ENCODE results near the gene SNAPC4. TPM values are rescaled to one million over a fixed set of nuclear protein-coding genes. Genes with fewer than 3 reads are reported as not detected.

SNAPC4 gene
- total and polyA plus RNA-seq, 2 of the 8 experiments (the other 6 are each of a cell fraction or from before 2014, with no cell fraction given), result 6.9 to 18.1 TPM

DNA sequence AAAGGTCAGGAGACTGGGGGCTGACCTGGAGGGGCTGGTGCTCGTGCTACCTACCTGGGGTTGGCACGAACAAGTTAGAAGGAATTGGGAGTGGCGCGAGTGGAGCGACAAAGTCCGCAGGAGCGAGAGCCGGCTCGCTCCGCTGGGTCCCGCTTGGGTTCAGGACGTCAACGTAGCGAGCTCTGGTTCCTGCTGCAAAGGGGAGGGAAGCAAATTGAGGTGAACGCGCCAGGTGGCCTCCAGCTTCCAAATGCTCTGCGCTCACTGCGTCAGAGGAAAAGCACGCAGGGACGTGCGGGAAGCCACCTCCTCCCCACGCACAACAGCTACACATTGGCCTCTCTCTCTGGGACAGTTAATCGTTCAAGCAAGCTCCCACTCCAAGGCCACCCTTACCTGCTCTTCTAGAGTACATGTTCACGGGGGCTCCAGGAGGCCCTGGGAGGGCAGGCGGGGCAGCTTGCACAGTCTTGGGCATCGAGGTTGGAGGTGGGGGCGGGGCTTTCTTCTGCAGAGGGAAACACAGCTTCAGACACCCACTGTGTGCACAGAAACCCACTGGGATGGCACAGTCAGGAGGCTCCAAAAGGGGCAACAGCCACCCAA, 47.3 kb upstream of the SNAPC4 start:
- H2BK12ac ChIP-seq (ENCODE audit: low read depth, low read length), result no peak overlapping the region
- H2AK5ac ChIP-seq (ENCODE audit: low read depth, low read length), result no peak overlapping the region
- 97% methylated on average over 27 of the region's 27 CpGs; no CpG with 5 or more reads in 1 of the 2 experiments for WGBS, 2 experiments (ENCODE audit: extremely low coverage in 1 of 2, insufficient coverage in 1 of 2, insufficient read length in 1 of 2, insufficient replicate concordance in 2 of 2, low coverage in 1 of 2, low lambda C conversion rate in 2 of 2, missing lambda C conversion rate in 1 of 2)
- H2AFZ ChIP-seq (ENCODE audit: low read length), result no peak overlapping the region
- no peaks in the 10 kb centered on the region for H3K79me2 ChIP-seq (ENCODE audit: control insufficient read depth in 1 of 2, insufficient read depth in 2 of 2, low read length in 2 of 2)
- H3K4me3 ChIP-seq (ENCODE audit: extremely low read depth in 1 of 4, insufficient read depth in 2 of 4, low read depth in 3 of 4, low read length in 4 of 4), result no peak overlapping the region
- H2BK5ac ChIP-seq (ENCODE audit: low read depth, low read length), result no peak overlapping the region
- H3K4me2 ChIP-seq (ENCODE audit: insufficient read depth in 1 of 2, low read depth in 2 of 2, low read length in 2 of 2), result no peak overlapping the region
- H3K4me1 ChIP-seq (replicated peaks in 1 of 4; ENCODE audit: control insufficient read depth in 3 of 4, insufficient read depth in 4 of 4, low read length in 3 of 4), result no peaks in the 10 kb centered on the region
- no peak overlapping the region for H3K27ac ChIP-seq (ENCODE audit: low read depth, low read length)
- peaks cover 2 to 10% of the 10 kb centered on the region in 2 experiments for H4K20me1 ChIP-seq (replicated peaks in 1 of 2; ENCODE audit: control insufficient read depth in 1 of 2, insufficient read depth in 2 of 2, low read length in 2 of 2)
- no peak overlapping the region for H3K14ac ChIP-seq (ENCODE audit: insufficient read length)
- TF ChIP-seq SP2 (IDR thresholded peaks at IDR 0.05; ENCODE audit: low read length) (no peak), CREB1 (IDR thresholded peaks at IDR 0.05) (no peak)
- TF ChIP-seq, protein P1, sequence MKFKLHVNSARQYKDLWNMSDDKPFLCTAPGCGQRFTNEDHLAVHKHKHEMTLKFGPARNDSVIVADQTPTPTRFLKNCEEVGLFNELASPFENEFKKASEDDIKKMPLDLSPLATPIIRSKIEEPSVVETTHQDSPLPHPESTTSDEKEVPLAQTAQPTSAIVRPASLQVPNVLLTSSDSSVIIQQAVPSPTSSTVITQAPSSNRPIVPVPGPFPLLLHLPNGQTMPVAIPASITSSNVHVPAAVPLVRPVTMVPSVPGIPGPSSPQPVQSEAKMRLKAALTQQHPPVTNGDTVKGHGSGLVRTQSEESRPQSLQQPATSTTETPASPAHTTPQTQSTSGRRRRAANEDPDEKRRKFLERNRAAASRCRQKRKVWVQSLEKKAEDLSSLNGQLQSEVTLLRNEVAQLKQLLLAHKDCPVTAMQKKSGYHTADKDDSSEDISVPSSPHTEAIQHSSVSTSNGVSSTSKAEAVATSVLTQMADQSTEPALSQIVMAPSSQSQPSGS (IDR thresholded peaks at IDR 0.05; ENCODE audit: low read length), result no peak
- H3K36me3 ChIP-seq (ENCODE audit: control insufficient read depth in 2 of 4, insufficient read depth in 4 of 4, low read length in 3 of 4), result peaks cover 22 to 48% (median 39%) of the 10 kb centered on the region in 4 experiments
- H4K5ac ChIP-seq (ENCODE audit: insufficient read length, low read depth, low read length), result no peak overlapping the region
- H3K23me2 ChIP-seq (ENCODE audit: low read depth, low read length), result no peaks in the 10 kb centered on the region
- H3K23ac ChIP-seq (ENCODE audit: insufficient read length), result no peak overlapping the region
- no peak overlapping the region for H3K4ac ChIP-seq (replicated peaks; ENCODE audit: insufficient read length, low read depth, low read length)
- H2BK20ac ChIP-seq (ENCODE audit: low read length), result no peak overlapping the region
- no peak overlapping the region for H4K91ac ChIP-seq (replicated peaks; ENCODE audit: insufficient read length, low read length)
- no peaks in the 10 kb centered on the region for H3K27me3 ChIP-seq (replicated peaks in 1 of 4; ENCODE audit: control insufficient read depth in 3 of 4, extremely low read depth in 1 of 4, insufficient read depth in 3 of 4, low read length in 3 of 4)
- H2BK120ac ChIP-seq (replicated peaks; ENCODE audit: low read depth, low read length), result no peak overlapping the region
- no peak overlapping the region for H3K18ac ChIP-seq (ENCODE audit: extremely low read depth, low read length)
- FAIRE-seq, result no peak
- H3K56ac ChIP-seq (replicated peaks; ENCODE audit: insufficient read length, low read depth, low read length), result no peak overlapping the region
- H2BK15ac ChIP-seq (ENCODE audit: low read length), result no peak overlapping the region
- H3K9me3 ChIP-seq (ENCODE audit: insufficient read depth in 2 of 2, low read depth in 1 of 2, low read length in 1 of 2), result no peaks in the 10 kb centered on the region
- DNase-seq (ENCODE audit: low read depth in 1 of 2, low spot score in 2 of 2), result no peak
- CTCF ChIA-PET (ENCODE audit: partially characterized antibody), result interaction anchor here (0.9 to 1.4 kb wide), 3 partner anchors 13 to 184 kb away, joined by 3 read pairs; no protein-coding TSS in a partner anchor
- no peak overlapping the region for H3K9ac ChIP-seq (replicated peaks in 1 of 4; ENCODE audit: extremely low read depth in 1 of 4, low read depth in 3 of 4, low read length in 3 of 4)
- no peak overlapping the region for H4K8ac ChIP-seq (ENCODE audit: extremely low read depth, insufficient read depth, low read length)
- H3K79me1 ChIP-seq (ENCODE audit: low read depth, low read length), result no peaks in the 10 kb centered on the region
- POLR2A ChIA-PET (ENCODE audit: partially characterized antibody), result interaction anchor here (0.9 to 1.5 kb wide), 4 partner anchors 9 to 62 kb away, joined by 3 to 7 read pairs (median 3); no protein-coding TSS in a partner anchor
